Type B pancreatic cell (in vitro differentiated cells): ENCODE results near the gene MAP3K21. TPM values are rescaled to one million over a fixed set of nuclear protein-coding genes. Genes with fewer than 3 reads are reported as not detected.

Experiments used
- DNase-seq: peaks from one replicate; pipeline ENCODE4 v3.0.0; 2021; ENCODE audit warnings: mixed read lengths; ENCODE audit not compliant: unreplicated experiment; ENCODE audit errors: extremely low spot score
- H3K27ac Mint-ChIP-seq: 2 replicates; pipeline ENCODE4 v1.8.0; 2021; ENCODE audit warnings: mild to moderate bottlenecking, mixed read lengths
- H3K27me3 Mint-ChIP-seq: 2 replicates; pipeline ENCODE4 v1.8.0; 2021; ENCODE audit warnings: mixed read lengths
- H3K36me3 Mint-ChIP-seq: 2 replicates; pipeline ENCODE4 v1.8.0; 2021; ENCODE audit warnings: mixed read lengths
- H3K4me1 Mint-ChIP-seq: one replicate; pipeline ENCODE4 v1.8.0; 2021; ENCODE audit warnings: mixed read lengths; ENCODE audit not compliant: unreplicated experiment
- H3K4me3 Mint-ChIP-seq: 2 replicates; pipeline ENCODE4 v1.8.0; 2021; ENCODE audit warnings: mild to moderate bottlenecking, mixed read lengths
- H3K9me3 Mint-ChIP-seq: 2 replicates; pipeline ENCODE4 v1.8.0; 2021; ENCODE audit warnings: mixed read lengths
- CTCF ChIP-seq: fragments of 200-600 bp; sonication (generic); conservative IDR thresholded peaks from 2 replicates; pipeline ENCODE4 v1.5.0; 2021; ENCODE audit warnings: antibody characterized with exemption, mild to moderate bottlenecking
- total RNA-seq: library from RNA; stranded (reverse); gene quantifications from 2 replicates; pipeline ENCODE4 v1.2.1, GENCODE V29; 2021; ENCODE audit warnings: low replicate concordance

The MAP3K21 gene
- total RNA-seq, 1 donor from 2014 or later: 6.4 TPM

DNA sequence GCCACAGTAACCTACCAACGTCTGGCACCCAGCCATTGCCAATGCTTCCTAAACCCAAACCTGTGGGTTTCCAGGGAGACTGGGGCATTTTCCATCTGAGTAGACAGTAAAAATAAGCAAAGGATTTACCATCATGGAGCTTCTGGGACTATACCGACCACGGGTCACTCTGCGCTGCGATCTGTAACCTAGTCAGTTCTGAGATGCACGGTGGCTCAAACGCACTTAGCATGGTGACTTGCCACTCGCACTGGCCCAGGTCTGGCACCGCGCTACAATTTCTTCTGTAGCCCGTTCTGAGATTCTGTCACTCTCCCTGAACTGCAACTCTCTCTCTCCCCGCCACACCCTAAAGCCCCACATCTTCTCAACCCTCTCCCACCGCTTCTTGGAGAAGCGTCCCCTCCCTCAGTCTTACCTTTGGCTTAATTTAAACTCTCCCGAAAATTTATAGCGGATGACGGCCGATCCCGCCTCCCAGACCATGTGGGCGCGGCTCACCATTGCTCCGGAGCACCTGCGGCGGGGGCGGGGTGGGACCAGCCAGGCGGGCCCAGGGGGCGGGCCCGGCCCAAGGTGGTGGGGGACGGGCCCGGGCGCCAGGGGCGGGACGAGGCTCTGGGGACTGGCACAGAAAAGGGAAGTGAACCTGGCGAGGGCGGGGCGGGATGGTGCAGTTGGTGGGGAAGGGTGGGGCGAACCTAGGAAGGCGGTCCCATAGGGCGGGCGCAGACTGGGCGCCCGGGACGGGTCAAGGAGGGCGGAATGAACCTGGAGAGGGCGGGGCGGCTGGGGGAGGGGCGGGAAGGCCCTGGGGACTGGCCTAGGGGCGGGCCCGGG, 493 bp upstream of the MAP3K21 start:
- Mint-ChIP-seq H3K9me3 (no peaks in the 10 kb centered on the region), H3K27ac (peak overlapping the region; percentile 28), H3K4me3 (peak overlapping the region; percentile 88), H3K4me1 (peaks cover 5% of the 10 kb centered on the region), H3K36me3 (no peaks in the 10 kb centered on the region), H3K27me3 (peaks cover 65% of the 10 kb centered on the region)
- TF ChIP-seq CTCF: no peak
- peak; percentile 80 for DNase-seq

DNA sequence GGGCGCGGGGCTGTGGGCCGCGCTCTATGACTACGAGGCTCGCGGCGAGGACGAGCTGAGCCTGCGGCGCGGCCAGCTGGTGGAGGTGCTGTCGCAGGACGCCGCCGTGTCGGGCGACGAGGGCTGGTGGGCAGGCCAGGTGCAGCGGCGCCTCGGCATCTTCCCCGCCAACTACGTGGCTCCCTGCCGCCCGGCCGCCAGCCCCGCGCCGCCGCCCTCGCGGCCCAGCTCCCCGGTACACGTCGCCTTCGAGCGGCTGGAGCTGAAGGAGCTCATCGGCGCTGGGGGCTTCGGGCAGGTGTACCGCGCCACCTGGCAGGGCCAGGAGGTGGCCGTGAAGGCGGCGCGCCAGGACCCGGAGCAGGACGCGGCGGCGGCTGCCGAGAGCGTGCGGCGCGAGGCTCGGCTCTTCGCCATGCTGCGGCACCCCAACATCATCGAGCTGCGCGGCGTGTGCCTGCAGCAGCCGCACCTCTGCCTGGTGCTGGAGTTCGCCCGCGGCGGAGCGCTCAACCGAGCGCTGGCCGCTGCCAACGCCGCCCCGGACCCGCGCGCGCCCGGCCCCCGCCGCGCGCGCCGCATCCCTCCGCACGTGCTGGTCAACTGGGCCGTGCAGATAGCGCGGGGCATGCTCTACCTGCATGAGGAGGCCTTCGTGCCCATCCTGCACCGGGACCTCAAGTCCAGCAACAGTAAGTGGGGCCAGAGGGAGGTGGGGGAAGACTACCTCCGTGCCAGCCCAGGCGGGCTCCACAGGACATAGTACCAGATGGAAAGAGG, 808 bp downstream of the MAP3K21 start:
- no peaks in the 10 kb centered on the region for H3K9me3 Mint-ChIP-seq
- DNase-seq: peak; percentile 69
- H3K27ac Mint-ChIP-seq: no peak overlapping the region
- H3K4me3 Mint-ChIP-seq: peak overlapping the region; percentile 87
- H3K4me1 Mint-ChIP-seq: peaks cover 5% of the 10 kb centered on the region
- H3K36me3 Mint-ChIP-seq: no peaks in the 10 kb centered on the region
- H3K27me3 Mint-ChIP-seq: peaks cover 62% of the 10 kb centered on the region
- TF ChIP-seq CTCF: no peak

DNA sequence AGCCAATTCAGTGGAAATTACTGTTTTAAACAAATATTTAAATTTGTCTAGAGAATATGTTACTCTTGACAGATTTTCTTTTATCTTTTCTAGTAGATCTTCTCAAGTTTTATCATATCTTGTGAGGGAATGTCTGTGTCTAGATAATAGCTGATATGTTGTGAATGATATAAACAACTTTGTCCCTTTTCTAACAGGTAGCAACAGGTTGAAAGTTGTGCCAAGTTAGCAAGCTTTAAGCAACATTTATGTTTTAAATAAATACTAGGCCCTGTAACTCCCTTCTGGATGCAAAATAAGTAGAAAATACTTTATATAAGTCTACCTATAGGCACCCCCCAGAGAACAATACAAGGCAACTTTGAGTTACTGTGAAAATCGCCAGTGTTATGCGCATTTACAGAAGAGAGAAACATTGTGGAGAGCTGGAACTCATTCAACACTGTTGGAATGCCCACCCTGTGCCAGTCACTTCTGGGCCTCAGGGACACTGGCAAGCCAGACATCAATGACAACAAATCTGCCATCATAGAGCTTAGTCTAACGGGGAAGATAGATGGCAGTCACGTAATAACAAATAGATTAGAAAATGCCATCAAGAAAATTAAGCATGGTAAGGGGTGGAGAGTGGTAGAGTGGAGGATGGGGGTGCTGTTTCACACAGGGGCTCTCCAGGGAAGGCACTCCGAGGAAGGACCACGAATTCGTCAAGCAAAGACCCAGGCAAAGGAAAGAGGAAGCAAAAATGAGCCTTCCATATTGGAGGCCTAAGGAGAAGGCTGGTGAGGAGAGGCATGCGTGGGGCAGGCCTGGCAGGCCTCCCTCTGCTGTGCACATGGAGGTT, 4.4 kb downstream of the MAP3K21 start:
- H3K4me3 Mint-ChIP-seq: no peak overlapping the region
- H3K27ac Mint-ChIP-seq: no peak overlapping the region
- DNase-seq: no peak
- no peak for TF ChIP-seq CTCF
- H3K4me1 Mint-ChIP-seq: peaks cover 5% of the 10 kb centered on the region
- H3K27me3 Mint-ChIP-seq: peaks cover 38% of the 10 kb centered on the region
- H3K9me3 Mint-ChIP-seq: no peaks in the 10 kb centered on the region
- H3K36me3 Mint-ChIP-seq: no peaks in the 10 kb centered on the region

- H3K4me3 Mint-ChIP-seq: no peak overlapping the region
- H3K27ac Mint-ChIP-seq: no peak overlapping the region
- DNase-seq: no peak
- H3K36me3 Mint-ChIP-seq: no peaks in the 10 kb centered on the region
- H3K9me3 Mint-ChIP-seq: no peaks in the 10 kb centered on the region
- peaks cover 5% of the 10 kb centered on the region for H3K4me1 Mint-ChIP-seq
- peaks cover 36% of the 10 kb centered on the region for H3K27me3 Mint-ChIP-seq
- TF ChIP-seq CTCF: no peak
Measured at GRCh38 chr1:233333086-233333485, 5.6 kb downstream of the MAP3K21 start.

DNA sequence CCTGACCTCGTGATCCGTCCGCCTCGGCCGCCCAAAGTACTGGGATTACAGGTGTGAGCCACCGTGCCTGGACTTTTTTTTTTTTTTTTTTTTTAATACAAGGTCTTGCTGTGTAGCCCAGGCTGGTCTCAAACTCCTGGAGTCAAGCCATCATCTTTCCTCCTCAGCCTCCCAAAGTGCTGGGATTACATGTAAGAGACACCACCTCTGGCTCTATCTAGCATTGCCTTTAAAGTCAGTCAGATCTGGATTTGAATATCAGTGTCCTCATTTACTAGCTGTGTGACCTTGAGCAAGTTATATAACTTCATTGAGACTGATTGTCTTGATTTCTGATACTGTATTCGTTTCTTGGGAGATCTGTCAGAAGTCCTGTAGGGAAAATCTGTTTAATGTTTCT, 6.6 kb downstream of the MAP3K21 start:
- TF ChIP-seq CTCF: no peak
- Mint-ChIP-seq H3K4me1 (peaks cover 2% of the 10 kb centered on the region), H3K4me3 (no peak overlapping the region), H3K27me3 (peaks cover 39% of the 10 kb centered on the region), H3K27ac (no peak overlapping the region), H3K9me3 (no peaks in the 10 kb centered on the region), H3K36me3 (no peaks in the 10 kb centered on the region)
- DNase-seq: no peak
